Cardiac septum (tissue), 1 donor: ENCODE results near the gene FOXA3. TPM values are rescaled to one million over a fixed set of nuclear protein-coding genes. Genes with fewer than 3 reads are reported as not detected.
A peak's percentile ranks its signal among the peaks of the same experiment; 100 is the strongest.
"Not testable (repeated sequence)": the region's sequence is repeated elsewhere in the genome, so short reads cannot be mapped to it uniquely, and the experiment has no call there.

Experiments
- DNase-seq: peaks from one replicate; pipeline ENCODE4 v3.0.0-alpha.2; 2020; ENCODE audit warnings: low spot score
- intact Hi-C: fragments of 100-400 bp; cut with DNase I; formaldehyde crosslinking; loops from one replicate; pipeline ENCODE4 v1.14.0; 2022
- total RNA-seq: library from RNA; stranded (reverse); fragmentation: NEBNext Ultra II Directional; extraction: Animal tissue kit (Norgen Biotek cat#: 25700); gene quantifications from one replicate; pipeline ENCODE4 v1.2.1, GENCODE V29; 2021
- donor health status: DM: no; HTN: no; CAD: no.

FOXA3 gene
- total RNA-seq, 1 donor from 2014 or later = not detected

- intact Hi-C loops, DNase-seq: not testable (repeated sequence)
Observed at GRCh38 chr19:45867241-45867640, 3.1 kb downstream of the FOXA3 start.

DNA sequence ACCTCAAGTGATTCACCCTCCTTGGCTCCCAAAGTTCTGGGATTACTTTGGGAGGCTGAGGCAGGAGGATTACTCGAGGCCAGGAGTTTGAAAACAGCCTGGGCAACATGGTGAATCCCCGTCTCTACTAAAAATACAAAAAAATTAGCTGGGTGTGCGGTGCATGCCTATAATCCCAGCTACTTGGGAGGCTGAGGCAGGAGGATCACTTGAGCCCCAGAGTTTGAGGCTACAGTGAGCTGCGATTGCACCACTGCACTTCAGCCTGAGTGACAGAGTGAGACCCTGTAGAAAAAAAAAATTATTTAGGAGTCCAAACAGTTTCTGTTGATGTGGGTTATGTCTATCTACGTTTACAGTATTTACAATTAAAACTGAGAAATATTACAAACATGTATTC lies 6.7 kb downstream of the FOXA3 start:
- no peak for DNase-seq
- intact Hi-C loops = no loop called here

GRCh38 chr19:45872095-45872919 lies 8.2 kb downstream of the FOXA3 start:
- intact Hi-C loops = no loop called here
- no peak for DNase-seq

GRCh38 chr19:45873219-45873772 lies 9.2 kb downstream of the FOXA3 start:
- no peak for DNase-seq
- intact Hi-C loops = no loop called here

- no peak for DNase-seq
- intact Hi-C loops = no loop called here
Observed at GRCh38 chr19:45874620-45874966, 10.5 kb downstream of the FOXA3 start.

DNA sequence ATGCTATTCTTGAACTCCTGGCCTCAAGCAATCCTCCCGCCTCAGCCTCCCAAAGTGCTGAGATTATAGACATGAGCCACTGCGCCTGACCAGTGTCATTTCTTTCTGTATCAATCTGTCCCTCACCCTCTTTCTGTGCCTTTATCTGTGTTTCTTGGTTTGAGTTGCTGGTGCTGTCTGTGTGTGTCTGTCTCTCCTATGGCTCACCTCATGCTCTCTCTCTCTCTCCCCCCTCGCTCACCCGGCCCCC lies 12.0 kb downstream of the FOXA3 start:
- DNase-seq = no peak
- intact Hi-C loops = no loop called here

DNA sequence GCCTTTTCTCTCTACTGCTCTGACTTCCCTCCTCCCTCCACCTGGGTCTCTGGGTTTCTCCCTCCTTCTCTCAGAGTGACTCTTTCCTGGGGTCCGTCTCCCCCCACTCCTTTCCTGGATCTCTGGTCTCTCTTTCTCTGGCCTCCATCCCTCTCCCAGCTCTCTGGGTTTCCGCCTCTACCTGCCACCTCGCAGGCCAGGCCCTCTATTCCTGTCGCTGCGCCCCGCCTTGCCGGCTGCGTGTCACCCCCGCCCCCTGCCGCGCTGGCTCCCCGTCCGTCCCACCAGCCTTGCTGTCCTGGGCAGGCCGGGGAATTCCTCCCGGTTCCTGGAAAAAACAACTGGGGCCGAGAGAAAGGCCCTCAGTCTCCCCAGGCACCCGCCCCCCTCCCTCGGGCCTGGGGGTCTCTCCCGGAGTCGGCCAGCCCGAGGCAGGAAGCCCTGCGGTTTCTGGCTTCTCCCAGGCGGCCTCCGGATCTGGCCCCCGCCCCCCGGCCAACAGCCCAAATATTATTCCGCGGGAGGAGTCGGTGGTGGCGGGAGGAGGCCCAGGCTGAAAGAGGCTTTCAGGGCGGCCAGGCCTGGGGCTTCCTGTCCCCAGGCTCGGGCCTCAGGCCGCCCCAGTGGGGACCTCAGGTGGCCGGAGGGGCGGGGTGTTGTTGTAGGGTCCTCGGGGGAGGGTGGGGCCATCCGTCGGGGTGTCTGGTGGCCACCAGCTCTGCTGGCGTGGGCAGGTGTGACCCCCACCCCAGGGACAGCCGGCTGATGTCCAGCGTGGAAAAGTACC lies 12.5 kb downstream of the FOXA3 start:
- intact Hi-C loops = no loop called here
- DNase-seq = no peak

DNA sequence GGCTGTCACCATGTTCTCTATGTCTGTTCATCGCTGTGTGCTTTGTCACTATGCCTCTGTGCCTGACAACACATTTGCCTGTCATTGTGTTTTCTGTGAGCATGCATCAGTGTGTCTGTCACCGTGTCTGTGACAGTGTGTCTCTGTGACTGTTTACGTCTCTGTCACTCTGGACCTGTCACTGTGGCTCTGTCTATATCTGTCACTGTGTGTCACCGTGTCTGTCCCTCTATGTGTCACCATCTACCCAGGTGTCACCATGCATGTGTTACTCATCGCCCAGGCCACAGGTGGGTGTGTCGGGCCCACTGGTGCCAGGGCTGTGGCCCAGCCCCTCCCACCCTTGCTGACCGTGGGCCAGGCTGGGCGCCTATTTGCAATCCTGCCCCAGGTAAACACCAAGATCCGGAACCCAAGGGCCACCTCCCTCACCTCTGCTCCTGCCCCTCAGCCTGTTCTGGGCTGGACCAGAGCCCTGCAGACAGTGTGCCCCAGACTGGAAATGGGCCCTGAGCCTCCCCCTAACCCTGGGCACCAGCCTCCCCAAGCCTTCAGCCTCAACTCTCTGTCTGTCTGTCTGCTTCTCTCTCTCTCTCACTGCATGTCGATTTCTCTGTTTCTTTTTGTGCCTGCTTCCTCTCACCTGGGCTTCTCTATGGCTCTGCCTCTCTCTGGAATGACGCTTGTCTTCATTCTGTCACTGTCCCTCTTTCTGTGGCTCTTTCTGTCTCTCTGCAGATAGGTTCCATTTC lies 14.1 kb downstream of the FOXA3 start:
- DNase-seq = no peak
- intact Hi-C loops = no loop called here

DNA sequence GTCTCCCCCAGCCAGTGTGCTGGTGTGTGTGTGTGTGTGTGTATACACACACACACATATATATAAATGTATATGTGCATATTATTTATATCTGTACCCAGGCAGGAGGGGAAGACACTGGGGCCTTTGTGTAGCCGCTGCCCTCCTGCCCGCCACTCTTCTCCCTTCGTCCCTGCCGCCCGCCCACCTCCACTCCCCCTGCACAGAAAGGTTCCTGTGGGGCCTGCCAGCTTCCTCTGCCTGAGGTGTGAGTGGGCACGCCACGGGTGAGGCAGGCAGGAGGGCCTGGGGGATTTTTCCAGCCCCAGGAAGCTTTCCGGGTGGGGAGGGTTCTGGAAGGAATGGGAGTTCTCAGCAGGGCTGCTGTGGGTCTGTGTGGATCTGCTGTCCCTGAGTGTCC lies 14.9 kb downstream of the FOXA3 start:
- intact Hi-C loops = no loop called here
- no peak for DNase-seq

GRCh38 chr19:45879971-45880370 lies 15.8 kb downstream of the FOXA3 start:
- DNase-seq = no peak

GRCh38 chr19:45881082-45881908 lies 17.2 kb downstream of the FOXA3 start:
- DNase-seq = no peak
- intact Hi-C loops = no loop called here

More at GRCh38 chr19:45879971-45880370, 15.8 kb downstream of the FOXA3 start:
- intact Hi-C loops = no loop called here

DNA sequence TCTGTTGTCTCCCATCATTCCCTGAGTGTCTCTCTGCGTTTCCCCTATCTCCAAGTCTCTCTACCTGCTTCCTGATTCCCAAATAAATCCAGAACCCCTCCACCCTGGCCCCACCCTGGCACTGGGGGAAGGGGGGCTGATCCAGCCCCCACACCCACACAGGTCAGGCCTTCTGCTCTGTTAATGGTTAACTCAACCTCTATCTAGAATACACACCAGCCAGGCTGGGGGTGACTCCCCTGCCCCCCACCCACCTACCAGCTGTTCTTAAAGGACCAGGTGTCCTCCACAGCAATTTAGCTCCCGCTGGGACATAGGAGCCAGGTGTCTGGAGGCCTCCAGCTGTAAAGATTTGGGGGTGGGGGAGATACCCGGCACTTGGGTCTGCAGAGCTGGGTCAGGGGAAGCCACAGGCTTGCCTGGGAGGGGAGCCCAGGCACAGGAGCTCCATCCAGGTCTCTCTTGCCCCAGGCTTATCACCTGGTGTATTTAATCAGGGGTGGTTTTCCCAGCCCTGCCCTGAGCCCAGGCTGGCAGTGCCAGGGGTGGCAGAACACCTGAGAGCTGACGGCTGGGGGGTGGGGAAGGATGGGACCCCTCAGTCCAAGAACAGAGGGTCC lies 17.9 kb downstream of the FOXA3 start:
- DNase-seq = no peak

DNA sequence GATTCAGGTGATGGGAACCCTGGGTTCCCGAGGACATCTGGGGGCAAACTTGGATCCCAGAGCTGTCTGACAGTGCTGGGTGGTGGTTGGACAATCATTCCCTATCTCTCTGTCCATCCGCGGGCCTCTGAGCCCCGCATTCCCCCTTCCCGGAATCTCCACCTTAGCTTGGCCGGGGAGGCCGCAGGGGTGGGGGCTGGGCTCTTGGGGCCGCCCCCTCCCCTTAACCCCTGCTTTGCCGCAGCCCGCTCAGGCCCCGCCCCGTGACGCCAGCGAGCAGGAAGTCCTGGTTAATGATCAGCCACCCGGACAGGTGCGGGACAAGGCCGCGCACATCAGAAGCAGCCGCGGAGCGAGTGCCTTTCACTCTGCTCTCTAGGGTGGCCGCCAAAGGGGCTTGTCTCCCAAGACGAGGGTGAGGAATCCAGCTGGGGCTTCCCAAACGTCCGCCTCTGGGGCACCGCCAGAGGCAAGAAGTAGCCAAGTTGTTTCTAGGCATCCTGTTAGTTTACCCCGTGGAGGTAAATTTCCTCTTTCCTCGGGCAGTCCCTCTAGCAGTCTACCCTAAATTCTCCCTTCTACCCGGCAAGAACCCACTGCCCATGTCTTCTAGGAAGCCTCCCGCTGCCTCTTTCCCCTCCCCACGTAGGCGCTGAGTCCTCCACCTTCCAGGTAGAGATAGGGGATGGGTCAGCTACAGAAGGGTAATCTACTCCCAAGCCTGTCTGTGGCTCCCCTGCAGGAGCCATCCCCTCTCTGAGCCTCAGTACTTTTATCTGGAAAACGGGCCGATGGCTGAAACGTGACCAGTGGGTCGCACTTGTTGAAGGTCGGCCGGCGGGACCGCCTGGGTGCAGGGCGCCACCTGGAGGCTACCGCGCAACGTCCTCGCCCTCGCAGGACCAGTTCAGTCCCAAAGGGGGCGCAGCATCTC lies 18.8 kb downstream of the FOXA3 start:
- peak; percentile 90 for DNase-seq
- intact Hi-C loops = loop anchor here (2.0 kb wide), 1 partner anchor 66 kb away; no protein-coding TSS in a partner anchor

More for the DNA sequence above, 17.9 kb downstream of the FOXA3 start:
- intact Hi-C loops = loop anchor here (2.0 kb wide), 1 partner anchor 65 kb away; no protein-coding TSS in a partner anchor

- intact Hi-C loops = loop anchor here (2.0 kb wide), 1 partner anchor 67 kb away; no protein-coding TSS in a partner anchor
- DNase-seq = no peak
Observed at GRCh38 chr19:45883586-45883880, 19.4 kb downstream of the FOXA3 start.

GRCh38 chr19:45883881-45884681 lies 20.0 kb downstream of the FOXA3 start:
- DNase-seq = no peak
- intact Hi-C loops = loop anchor here (2.0 kb wide), 1 partner anchor 67 kb away; no protein-coding TSS in a partner anchor

- no peak for DNase-seq
- intact Hi-C loops = no loop called here
Observed at GRCh38 chr19:45884682-45885555, 20.8 kb downstream of the FOXA3 start.
